ENCODE data around the gene ADAM22.

DNA sequence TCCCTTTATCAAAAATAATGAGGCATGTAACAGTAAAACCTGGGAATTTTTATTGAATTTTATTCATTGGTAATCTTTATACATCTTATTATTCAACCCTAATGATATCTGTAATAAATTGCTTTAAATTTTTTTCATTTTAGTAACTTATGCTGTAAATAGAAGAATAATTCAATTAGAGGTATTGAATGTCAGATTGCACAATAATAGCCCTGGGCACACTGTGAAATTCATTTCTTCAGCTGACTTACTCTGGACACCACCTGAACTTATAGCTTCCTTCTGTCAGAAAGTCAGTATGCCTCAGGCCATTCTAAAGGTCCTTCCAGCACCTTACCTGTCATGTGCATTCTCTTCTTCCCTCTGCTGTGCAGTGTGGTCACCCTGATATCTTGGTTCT is 59.2 kb downstream of the ADAM22 start:
- no peak for TF ChIP-seq CEBPB (IDR thresholded peaks at IDR 0.05; ENCODE audit: low read depth)
- TF ChIP-seq JUND (IDR thresholded peaks at IDR 0.05) = no peak
- TF ChIP-seq, protein P1, sequence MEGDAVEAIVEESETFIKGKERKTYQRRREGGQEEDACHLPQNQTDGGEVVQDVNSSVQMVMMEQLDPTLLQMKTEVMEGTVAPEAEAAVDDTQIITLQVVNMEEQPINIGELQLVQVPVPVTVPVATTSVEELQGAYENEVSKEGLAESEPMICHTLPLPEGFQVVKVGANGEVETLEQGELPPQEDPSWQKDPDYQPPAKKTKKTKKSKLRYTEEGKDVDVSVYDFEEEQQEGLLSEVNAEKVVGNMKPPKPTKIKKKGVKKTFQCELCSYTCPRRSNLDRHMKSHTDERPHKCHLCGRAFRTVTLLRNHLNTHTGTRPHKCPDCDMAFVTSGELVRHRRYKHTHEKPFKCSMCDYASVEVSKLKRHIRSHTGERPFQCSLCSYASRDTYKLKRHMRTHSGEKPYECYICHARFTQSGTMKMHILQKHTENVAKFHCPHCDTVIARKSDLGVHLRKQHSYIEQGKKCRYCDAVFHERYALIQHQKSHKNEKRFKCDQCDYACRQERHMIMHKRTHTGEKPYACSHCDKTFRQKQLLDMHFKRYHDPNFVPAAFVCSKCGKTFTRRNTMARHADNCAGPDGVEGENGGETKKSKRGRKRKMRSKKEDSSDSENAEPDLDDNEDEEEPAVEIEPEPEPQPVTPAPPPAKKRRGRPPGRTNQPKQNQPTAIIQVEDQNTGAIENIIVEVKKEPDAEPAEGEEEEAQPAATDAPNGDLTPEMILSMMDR (IDR thresholded peaks at IDR 0.05 in 2 of 3, conservative IDR thresholded peaks at IDR 0.05 in 1 of 3; ENCODE audit: borderline replicate concordance in 1 of 3, insufficient read depth in 1 of 3, low read depth in 2 of 3, low read length in 2 of 3) = no peak
- no peak for TF ChIP-seq RAD21 (IDR thresholded peaks at IDR 0.05; ENCODE audit: low read depth)
- no peak for TF ChIP-seq EZH2 (IDR thresholded peaks at IDR 0.05)
- no peak for TF ChIP-seq YY1 (IDR thresholded peaks at IDR 0.05; ENCODE audit: extremely low read depth, insufficient replicate concordance, low read depth, low read length)
- TF ChIP-seq EZH2phosphoT487 (IDR thresholded peaks at IDR 0.05; ENCODE audit: borderline replicate concordance) = no peak
- TF ChIP-seq, protein P2, sequence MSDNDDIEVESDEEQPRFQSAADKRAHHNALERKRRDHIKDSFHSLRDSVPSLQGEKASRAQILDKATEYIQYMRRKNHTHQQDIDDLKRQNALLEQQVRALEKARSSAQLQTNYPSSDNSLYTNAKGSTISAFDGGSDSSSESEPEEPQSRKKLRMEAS (IDR thresholded peaks at IDR 0.05) = no peak
- TF ChIP-seq, protein P3, sequence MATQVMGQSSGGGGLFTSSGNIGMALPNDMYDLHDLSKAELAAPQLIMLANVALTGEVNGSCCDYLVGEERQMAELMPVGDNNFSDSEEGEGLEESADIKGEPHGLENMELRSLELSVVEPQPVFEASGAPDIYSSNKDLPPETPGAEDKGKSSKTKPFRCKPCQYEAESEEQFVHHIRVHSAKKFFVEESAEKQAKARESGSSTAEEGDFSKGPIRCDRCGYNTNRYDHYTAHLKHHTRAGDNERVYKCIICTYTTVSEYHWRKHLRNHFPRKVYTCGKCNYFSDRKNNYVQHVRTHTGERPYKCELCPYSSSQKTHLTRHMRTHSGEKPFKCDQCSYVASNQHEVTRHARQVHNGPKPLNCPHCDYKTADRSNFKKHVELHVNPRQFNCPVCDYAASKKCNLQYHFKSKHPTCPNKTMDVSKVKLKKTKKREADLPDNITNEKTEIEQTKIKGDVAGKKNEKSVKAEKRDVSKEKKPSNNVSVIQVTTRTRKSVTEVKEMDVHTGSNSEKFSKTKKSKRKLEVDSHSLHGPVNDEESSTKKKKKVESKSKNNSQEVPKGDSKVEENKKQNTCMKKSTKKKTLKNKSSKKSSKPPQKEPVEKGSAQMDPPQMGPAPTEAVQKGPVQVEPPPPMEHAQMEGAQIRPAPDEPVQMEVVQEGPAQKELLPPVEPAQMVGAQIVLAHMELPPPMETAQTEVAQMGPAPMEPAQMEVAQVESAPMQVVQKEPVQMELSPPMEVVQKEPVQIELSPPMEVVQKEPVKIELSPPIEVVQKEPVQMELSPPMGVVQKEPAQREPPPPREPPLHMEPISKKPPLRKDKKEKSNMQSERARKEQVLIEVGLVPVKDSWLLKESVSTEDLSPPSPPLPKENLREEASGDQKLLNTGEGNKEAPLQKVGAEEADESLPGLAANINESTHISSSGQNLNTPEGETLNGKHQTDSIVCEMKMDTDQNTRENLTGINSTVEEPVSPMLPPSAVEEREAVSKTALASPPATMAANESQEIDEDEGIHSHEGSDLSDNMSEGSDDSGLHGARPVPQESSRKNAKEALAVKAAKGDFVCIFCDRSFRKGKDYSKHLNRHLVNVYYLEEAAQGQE (IDR thresholded peaks at IDR 0.05; ENCODE audit: low read depth) = no peak
- TF ChIP-seq POLR2A (IDR thresholded peaks at IDR 0.05; ENCODE audit: borderline replicate concordance, extremely low read depth, insufficient read depth, insufficient read length) = no peak
- TF ChIP-seq TCF7L2 (IDR thresholded peaks at IDR 0.05; ENCODE audit: borderline replicate concordance, extremely low read depth, insufficient read depth, insufficient read length) = no peak
- no peak for TF ChIP-seq CBX3 (IDR thresholded peaks at IDR 0.05; ENCODE audit: low read depth)
